SK-N-SH (cell line): ENCODE results near the gene ITCH.

Experiments
- JUND ChIP-seq: IDR thresholded peaks from 2 replicates; pipeline ENCODE4 v1.4.0; 2012
- MXI1 ChIP-seq: IDR thresholded peaks from 2 replicates; pipeline ENCODE4 v1.6.1; 2012; ENCODE audit warnings: mild to moderate bottlenecking, low read depth, low read length, improper control_type of control experiment
- POLR2AphosphoS5 ChIP-seq: IDR thresholded peaks from 2 replicates; pipeline ENCODE4 v1.6.1; 2012; ENCODE audit warnings: low read depth, low read length
- RAD21 ChIP-seq: IDR thresholded peaks from 2 replicates; pipeline ENCODE4 v1.6.1; 2012; ENCODE audit warnings: mild to moderate bottlenecking, low read length
- TF ChIP-seq, protein P1 (sequence below): fragments of 150-350 bp; IDR thresholded peaks from 2 replicates; pipeline ENCODE4 v1.6.1; 2017; ENCODE audit warnings: antibody characterized with exemption, low read length, low read depth, borderline replicate concordance
- TF ChIP-seq, protein P2 (sequence below): fragments of 200-600 bp; sonication (generic); IDR thresholded peaks from 2 replicates; pipeline ENCODE4 v1.6.1; 2017; ENCODE audit warnings: antibody characterized with exemption, mild to moderate bottlenecking, moderate library complexity
- TF ChIP-seq, protein P3 (sequence below): IDR thresholded peaks from 2 replicates; pipeline ENCODE4 v1.6.1; 2012; ENCODE audit warnings: mild to moderate bottlenecking, low read depth, low read length, moderate library complexity

DNA sequence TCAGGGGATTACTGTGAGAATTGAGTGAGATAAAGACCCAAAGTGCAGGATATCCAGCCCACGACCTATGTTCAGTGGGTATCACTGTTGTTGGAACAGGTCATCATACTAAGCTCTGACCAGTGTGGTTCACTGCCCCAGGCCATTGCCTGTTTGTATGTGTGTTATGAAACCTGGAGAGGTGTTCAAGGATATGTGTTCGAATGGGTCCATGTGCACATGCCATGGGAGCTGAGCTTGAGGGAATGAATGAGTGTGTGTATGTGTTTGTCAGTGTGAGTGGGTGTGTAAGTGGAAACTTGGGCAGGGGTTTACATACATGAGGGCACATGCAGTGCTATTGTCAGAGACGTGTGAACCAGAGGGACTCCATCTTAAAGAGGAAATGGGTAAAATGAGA, 42.2 kb upstream of the ITCH start:
- TF ChIP-seq, protein P1, sequence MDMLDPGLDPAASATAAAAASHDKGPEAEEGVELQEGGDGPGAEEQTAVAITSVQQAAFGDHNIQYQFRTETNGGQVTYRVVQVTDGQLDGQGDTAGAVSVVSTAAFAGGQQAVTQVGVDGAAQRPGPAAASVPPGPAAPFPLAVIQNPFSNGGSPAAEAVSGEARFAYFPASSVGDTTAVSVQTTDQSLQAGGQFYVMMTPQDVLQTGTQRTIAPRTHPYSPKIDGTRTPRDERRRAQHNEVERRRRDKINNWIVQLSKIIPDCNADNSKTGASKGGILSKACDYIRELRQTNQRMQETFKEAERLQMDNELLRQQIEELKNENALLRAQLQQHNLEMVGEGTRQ: no peak
- TF ChIP-seq MXI1 (no peak), JUND (no peak), POLR2AphosphoS5 (no peak), RAD21 (no peak)
- TF ChIP-seq, protein P2, sequence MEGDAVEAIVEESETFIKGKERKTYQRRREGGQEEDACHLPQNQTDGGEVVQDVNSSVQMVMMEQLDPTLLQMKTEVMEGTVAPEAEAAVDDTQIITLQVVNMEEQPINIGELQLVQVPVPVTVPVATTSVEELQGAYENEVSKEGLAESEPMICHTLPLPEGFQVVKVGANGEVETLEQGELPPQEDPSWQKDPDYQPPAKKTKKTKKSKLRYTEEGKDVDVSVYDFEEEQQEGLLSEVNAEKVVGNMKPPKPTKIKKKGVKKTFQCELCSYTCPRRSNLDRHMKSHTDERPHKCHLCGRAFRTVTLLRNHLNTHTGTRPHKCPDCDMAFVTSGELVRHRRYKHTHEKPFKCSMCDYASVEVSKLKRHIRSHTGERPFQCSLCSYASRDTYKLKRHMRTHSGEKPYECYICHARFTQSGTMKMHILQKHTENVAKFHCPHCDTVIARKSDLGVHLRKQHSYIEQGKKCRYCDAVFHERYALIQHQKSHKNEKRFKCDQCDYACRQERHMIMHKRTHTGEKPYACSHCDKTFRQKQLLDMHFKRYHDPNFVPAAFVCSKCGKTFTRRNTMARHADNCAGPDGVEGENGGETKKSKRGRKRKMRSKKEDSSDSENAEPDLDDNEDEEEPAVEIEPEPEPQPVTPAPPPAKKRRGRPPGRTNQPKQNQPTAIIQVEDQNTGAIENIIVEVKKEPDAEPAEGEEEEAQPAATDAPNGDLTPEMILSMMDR: no peak
- TF ChIP-seq, protein P3, sequence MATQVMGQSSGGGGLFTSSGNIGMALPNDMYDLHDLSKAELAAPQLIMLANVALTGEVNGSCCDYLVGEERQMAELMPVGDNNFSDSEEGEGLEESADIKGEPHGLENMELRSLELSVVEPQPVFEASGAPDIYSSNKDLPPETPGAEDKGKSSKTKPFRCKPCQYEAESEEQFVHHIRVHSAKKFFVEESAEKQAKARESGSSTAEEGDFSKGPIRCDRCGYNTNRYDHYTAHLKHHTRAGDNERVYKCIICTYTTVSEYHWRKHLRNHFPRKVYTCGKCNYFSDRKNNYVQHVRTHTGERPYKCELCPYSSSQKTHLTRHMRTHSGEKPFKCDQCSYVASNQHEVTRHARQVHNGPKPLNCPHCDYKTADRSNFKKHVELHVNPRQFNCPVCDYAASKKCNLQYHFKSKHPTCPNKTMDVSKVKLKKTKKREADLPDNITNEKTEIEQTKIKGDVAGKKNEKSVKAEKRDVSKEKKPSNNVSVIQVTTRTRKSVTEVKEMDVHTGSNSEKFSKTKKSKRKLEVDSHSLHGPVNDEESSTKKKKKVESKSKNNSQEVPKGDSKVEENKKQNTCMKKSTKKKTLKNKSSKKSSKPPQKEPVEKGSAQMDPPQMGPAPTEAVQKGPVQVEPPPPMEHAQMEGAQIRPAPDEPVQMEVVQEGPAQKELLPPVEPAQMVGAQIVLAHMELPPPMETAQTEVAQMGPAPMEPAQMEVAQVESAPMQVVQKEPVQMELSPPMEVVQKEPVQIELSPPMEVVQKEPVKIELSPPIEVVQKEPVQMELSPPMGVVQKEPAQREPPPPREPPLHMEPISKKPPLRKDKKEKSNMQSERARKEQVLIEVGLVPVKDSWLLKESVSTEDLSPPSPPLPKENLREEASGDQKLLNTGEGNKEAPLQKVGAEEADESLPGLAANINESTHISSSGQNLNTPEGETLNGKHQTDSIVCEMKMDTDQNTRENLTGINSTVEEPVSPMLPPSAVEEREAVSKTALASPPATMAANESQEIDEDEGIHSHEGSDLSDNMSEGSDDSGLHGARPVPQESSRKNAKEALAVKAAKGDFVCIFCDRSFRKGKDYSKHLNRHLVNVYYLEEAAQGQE: no peak
